T-helper 17 cell (primary cell): ENCODE measurements around the gene TUBGCP6. TPM values are rescaled to one million over a fixed set of nuclear protein-coding genes. Genes with fewer than 3 reads are reported as not detected.

Source experiments
- ATAC-seq: fragments of 150-1000 bp; cut with Tn5 transposase; 2 replicates; pipeline ENCODE4 v1.10.0; 2021; ENCODE audit warnings: mild to moderate bottlenecking, moderate library complexity
- DNase-seq, 3 donors: peaks; one replicate each; pipeline versions ENCODE4 v3.0.0 to v3.0.0-alpha.2; 2020 to 2021
- H3K9me3 ChIP-seq: one replicate; pipeline ENCODE4 v1.7.0; 2013; ENCODE audit warnings: low read length, mild to moderate bottlenecking; ENCODE audit not compliant: control insufficient read depth, poor library complexity, severe bottlenecking
- H3K27ac Mint-ChIP-seq: one replicate; pipeline ENCODE4 v1.8.0; 2022; ENCODE audit warnings: mild to moderate bottlenecking, moderate library complexity, mixed read lengths
- H3K27me3 Mint-ChIP-seq: one replicate; pipeline ENCODE4 v1.8.0; 2022; ENCODE audit warnings: mixed read lengths
- H3K36me3 Mint-ChIP-seq: one replicate; pipeline ENCODE4 v1.8.0; 2022; ENCODE audit warnings: low read depth, mixed read lengths
- H3K4me1 Mint-ChIP-seq: one replicate; pipeline ENCODE4 v1.8.0; 2022; ENCODE audit warnings: mild to moderate bottlenecking, mixed read lengths
- H3K4me3 Mint-ChIP-seq: one replicate; pipeline ENCODE4 v1.8.0; 2022; ENCODE audit warnings: mild to moderate bottlenecking, moderate library complexity, mixed read lengths
- total RNA-seq, 4 donors: library from RNA in 2 of 4; stranded (reverse) in 2 of 4; gene quantifications; one replicate each; pipeline ENCODE4 v1.2.3 and lab custom pipeline; 2022 to 2026

Gene TUBGCP6
- total RNA-seq, 2 donors from 2014 or later: 110 to 122 TPM

- Mint-ChIP-seq H3K27ac (no peak overlapping the region), H3K36me3 (peaks cover 4% of the 10 kb centered on the region)
- no peak for DNase-seq
These were observed 67.0 kb downstream of the TUBGCP6 start for GRCh38 chr22:50177537-50178470.

GRCh38 chr22:50176850-50177536, 67.8 kb downstream of the TUBGCP6 start:
- Mint-ChIP-seq H3K4me1 (peaks cover 4% of the 10 kb centered on the region), H3K27ac (no peak overlapping the region), H3K4me3 (no peak overlapping the region), H3K27me3 (peaks cover 20% of the 10 kb centered on the region), H3K36me3 (peaks cover 4% of the 10 kb centered on the region)
- no peaks in the 10 kb centered on the region for H3K9me3 ChIP-seq
- no peak for DNase-seq
- ATAC-seq: no peak

More at GRCh38 chr22:50177537-50178470, 67.0 kb downstream of the TUBGCP6 start:
- H3K27me3 Mint-ChIP-seq: peaks cover 13% of the 10 kb centered on the region
- H3K9me3 ChIP-seq: no peaks in the 10 kb centered on the region
- peaks cover 4% of the 10 kb centered on the region for H3K4me1 Mint-ChIP-seq
- no peak overlapping the region for H3K4me3 Mint-ChIP-seq
- ATAC-seq: no peak

- Mint-ChIP-seq H3K27me3 (peaks cover 25% of the 10 kb centered on the region), H3K36me3 (peaks cover 4% of the 10 kb centered on the region), H3K27ac (no peak overlapping the region), H3K4me1 (peaks cover 4% of the 10 kb centered on the region), H3K4me3 (no peak overlapping the region)
- ATAC-seq (no peak), DNase-seq (no peak)
- no peaks in the 10 kb centered on the region for H3K9me3 ChIP-seq
These were observed 68.6 kb downstream of the TUBGCP6 start for GRCh38 chr22:50175921-50176849.

GRCh38 chr22:50175191-50175461, 69.7 kb downstream of the TUBGCP6 start:
- Mint-ChIP-seq H3K4me1 (peaks cover 7% of the 10 kb centered on the region), H3K27me3 (peaks cover 22% of the 10 kb centered on the region), H3K27ac (no peak overlapping the region), H3K4me3 (no peak overlapping the region), H3K36me3 (peaks cover 4% of the 10 kb centered on the region)
- DNase-seq (no peak), ATAC-seq (no peak)
- no peaks in the 10 kb centered on the region for H3K9me3 ChIP-seq

GRCh38 chr22:50174382-50175190, 70.2 kb downstream of the TUBGCP6 start:
- DNase-seq: no peak
- no peak for ATAC-seq
- Mint-ChIP-seq H3K4me1 (peaks cover 4% of the 10 kb centered on the region), H3K4me3 (no peak overlapping the region), H3K27ac (no peak overlapping the region), H3K27me3 (peaks cover 17% of the 10 kb centered on the region), H3K36me3 (peaks cover 1% of the 10 kb centered on the region)
- H3K9me3 ChIP-seq: no peaks in the 10 kb centered on the region

GRCh38 chr22:50173983-50174355, 70.9 kb downstream of the TUBGCP6 start:
- Mint-ChIP-seq H3K4me3 (no peak overlapping the region), H3K36me3 (peaks cover under 1% of the 10 kb centered on the region), H3K4me1 (peaks cover 6% of the 10 kb centered on the region), H3K27ac (no peak overlapping the region), H3K27me3 (peaks cover 19% of the 10 kb centered on the region)
- H3K9me3 ChIP-seq: no peaks in the 10 kb centered on the region
- no peak for ATAC-seq
- no peak for DNase-seq

GRCh38 chr22:50173311-50173982, 71.4 kb downstream of the TUBGCP6 start:
- no peaks in the 10 kb centered on the region for H3K9me3 ChIP-seq
- DNase-seq (no peak), ATAC-seq (no peak)
- Mint-ChIP-seq H3K27ac (no peak overlapping the region), H3K36me3 (peaks cover 4% of the 10 kb centered on the region), H3K4me3 (no peak overlapping the region), H3K4me1 (peaks cover 9% of the 10 kb centered on the region), H3K27me3 (peaks cover 24% of the 10 kb centered on the region)

GRCh38 chr22:50171965-50172421, 72.8 kb downstream of the TUBGCP6 start:
- H3K9me3 ChIP-seq: no peaks in the 10 kb centered on the region
- H3K4me1 Mint-ChIP-seq: peaks cover 9% of the 10 kb centered on the region
- ATAC-seq (no peak), DNase-seq (no peak)
- H3K27me3 Mint-ChIP-seq: peaks cover 34% of the 10 kb centered on the region
- H3K36me3 Mint-ChIP-seq: peaks cover 8% of the 10 kb centered on the region
- no peak overlapping the region for H3K27ac Mint-ChIP-seq
- peak overlapping the region; percentile 57 for H3K4me3 Mint-ChIP-seq

GRCh38 chr22:50171319-50171964, 73.4 kb downstream of the TUBGCP6 start:
- Mint-ChIP-seq H3K27ac (no peak overlapping the region), H3K36me3 (peaks cover 8% of the 10 kb centered on the region), H3K4me3 (peak overlapping the region; percentile 87), H3K27me3 (peaks cover 34% of the 10 kb centered on the region), H3K4me1 (peaks cover 9% of the 10 kb centered on the region)
- DNase-seq (no peak), ATAC-seq (no peak)
- H3K9me3 ChIP-seq: no peaks in the 10 kb centered on the region

GRCh38 chr22:50170453-50171318, 74.1 kb downstream of the TUBGCP6 start, which contains the start of gene PANX2:
Gene PANX2, plus strand, starts transcription at chr22:50170731. Its CDS starts 0 bp downstream, at chr22:50170731.
- Mint-ChIP-seq H3K4me3 (peak within 1 kb of the TSS; percentile 87), H3K36me3 (peaks cover 8% of the 10 kb centered on the region), H3K4me1 (peaks cover 9% of the 10 kb centered on the region), H3K27ac (no peak within 1 kb of the TSS), H3K27me3 (peaks cover 34% of the 10 kb centered on the region)
- DNase-seq: no peak
- ATAC-seq: no peak
- H3K9me3 ChIP-seq: no peaks in the 10 kb centered on the region
